ENCODE data around the gene TMEM19. TPM values are rescaled to one million over a fixed set of nuclear protein-coding genes. Genes with fewer than 3 reads are reported as not detected.

The TMEM19 gene
- total RNA-seq, 1 donor from 2014 or later, result 39.7 TPM

GRCh38 chr12:71746974-71747611 is 61.2 kb downstream of the TMEM19 start:
- peak; percentile 78 for TF ChIP-seq CTCF (IDR thresholded peaks at IDR 0.05)
- no peak for DNase-seq
- Histone ChIP-seq H3K27me3 (no peaks in the 10 kb centered on the region), H3K27ac (no peak overlapping the region), H3K4me3 (no peak overlapping the region), H3K4me1 (no peaks in the 10 kb centered on the region), H3K9me3 (no peaks in the 10 kb centered on the region), H3K36me3 (no peaks in the 10 kb centered on the region)
- intact Hi-C loops (cut with DNase I), result no loop called here
- ATAC-seq, result peak; percentile 98

GRCh38 chr12:71748081-71748850 is 62.4 kb downstream of the TMEM19 start:
- DNase-seq (no peak), ATAC-seq (no peak)
- intact Hi-C loops (cut with DNase I), result no loop called here
- no peak for TF ChIP-seq CTCF (IDR thresholded peaks at IDR 0.05)
- no peaks in the 10 kb centered on the region for H3K27me3 ChIP-seq
- no peaks in the 10 kb centered on the region for H3K4me1 ChIP-seq
- H3K27ac ChIP-seq, result no peak overlapping the region
- H3K36me3 ChIP-seq, result no peaks in the 10 kb centered on the region
- H3K4me3 ChIP-seq, result no peak overlapping the region
- no peaks in the 10 kb centered on the region for H3K9me3 ChIP-seq

GRCh38 chr12:71749666-71750065 is 63.8 kb downstream of the TMEM19 start:
- no peak for TF ChIP-seq CTCF (IDR thresholded peaks at IDR 0.05)
- no peak for ATAC-seq
- intact Hi-C loops (cut with DNase I), result no loop called here
- H3K9me3 ChIP-seq, result no peaks in the 10 kb centered on the region
- no peak overlapping the region for H3K27ac ChIP-seq
- H3K4me1 ChIP-seq, result no peaks in the 10 kb centered on the region
- H3K36me3 ChIP-seq, result no peaks in the 10 kb centered on the region
- H3K27me3 ChIP-seq, result no peaks in the 10 kb centered on the region
- DNase-seq, result no peak
- H3K4me3 ChIP-seq, result no peak overlapping the region

- Histone ChIP-seq H3K27ac (no peak overlapping the region), H3K4me3 (no peak overlapping the region), H3K4me1 (peaks cover 15% of the 10 kb centered on the region), H3K36me3 (peaks cover 8% of the 10 kb centered on the region), H3K27me3 (no peaks in the 10 kb centered on the region), H3K9me3 (no peaks in the 10 kb centered on the region)
- ATAC-seq, result no peak
- TF ChIP-seq CTCF (IDR thresholded peaks at IDR 0.05), result no peak
- intact Hi-C loops (cut with DNase I), result no loop called here
- no peak for DNase-seq
Observed at GRCh38 chr12:71752891-71753290, 67.0 kb downstream of the TMEM19 start.

Other genes starting within 250 kb of the TMEM19 start
- gene LGR5, start 246.3 kb upstream of the TMEM19 start, total RNA-seq, result 0.35 TPM
- gene ZFC3H1, start 22.2 kb upstream of the TMEM19 start, total RNA-seq, result 44.8 TPM
- gene THAP2, start 21.8 kb upstream of the TMEM19 start, total RNA-seq, result 4.9 TPM
- 83.8 TPM for gene RAB21, start 68.8 kb downstream of the TMEM19 start, total RNA-seq
- 67.1 TPM for gene TBC1D15, start 153.7 kb downstream of the TMEM19 start, total RNA-seq